ENCODE data around the gene RALGAPA1. TPM values are rescaled to one million over a fixed set of nuclear protein-coding genes. Genes with fewer than 3 reads are reported as not detected.

RALGAPA1 gene
- total and polyA plus RNA-seq, 2 of the 13 experiments (the other 11 are each of a cell fraction or from before 2014, with no cell fraction given) = 65.0 to 89.2 TPM

DNA sequence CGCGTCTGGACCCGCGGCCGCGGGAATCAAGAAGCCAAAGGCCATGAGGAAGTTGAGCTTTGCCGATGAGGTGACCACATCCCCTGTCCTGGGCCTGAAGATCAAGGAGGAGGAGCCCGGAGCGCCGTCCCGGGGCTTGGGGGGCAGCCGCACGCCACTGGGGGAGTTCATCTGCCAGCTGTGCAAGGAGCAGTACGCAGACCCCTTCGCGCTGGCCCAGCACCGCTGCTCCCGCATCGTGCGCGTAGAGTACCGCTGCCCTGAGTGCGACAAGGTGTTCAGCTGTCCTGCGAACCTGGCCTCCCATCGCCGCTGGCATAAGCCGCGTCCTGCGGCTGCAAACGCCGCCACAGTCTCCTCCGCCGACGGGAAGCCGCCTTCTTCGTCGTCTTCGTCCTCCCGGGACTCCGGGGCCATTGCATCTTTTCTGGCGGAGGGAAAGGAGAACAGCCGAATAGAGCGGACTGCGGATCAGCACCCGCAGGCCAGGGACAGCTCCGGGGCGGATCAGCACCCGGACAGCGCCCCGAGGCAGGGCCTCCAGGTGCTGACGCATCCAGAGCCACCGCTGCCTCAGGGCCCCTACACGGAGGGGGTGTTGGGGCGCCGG lies 274.1 kb downstream of the RALGAPA1 start (continued):
- TF ChIP-seq, protein P1, sequence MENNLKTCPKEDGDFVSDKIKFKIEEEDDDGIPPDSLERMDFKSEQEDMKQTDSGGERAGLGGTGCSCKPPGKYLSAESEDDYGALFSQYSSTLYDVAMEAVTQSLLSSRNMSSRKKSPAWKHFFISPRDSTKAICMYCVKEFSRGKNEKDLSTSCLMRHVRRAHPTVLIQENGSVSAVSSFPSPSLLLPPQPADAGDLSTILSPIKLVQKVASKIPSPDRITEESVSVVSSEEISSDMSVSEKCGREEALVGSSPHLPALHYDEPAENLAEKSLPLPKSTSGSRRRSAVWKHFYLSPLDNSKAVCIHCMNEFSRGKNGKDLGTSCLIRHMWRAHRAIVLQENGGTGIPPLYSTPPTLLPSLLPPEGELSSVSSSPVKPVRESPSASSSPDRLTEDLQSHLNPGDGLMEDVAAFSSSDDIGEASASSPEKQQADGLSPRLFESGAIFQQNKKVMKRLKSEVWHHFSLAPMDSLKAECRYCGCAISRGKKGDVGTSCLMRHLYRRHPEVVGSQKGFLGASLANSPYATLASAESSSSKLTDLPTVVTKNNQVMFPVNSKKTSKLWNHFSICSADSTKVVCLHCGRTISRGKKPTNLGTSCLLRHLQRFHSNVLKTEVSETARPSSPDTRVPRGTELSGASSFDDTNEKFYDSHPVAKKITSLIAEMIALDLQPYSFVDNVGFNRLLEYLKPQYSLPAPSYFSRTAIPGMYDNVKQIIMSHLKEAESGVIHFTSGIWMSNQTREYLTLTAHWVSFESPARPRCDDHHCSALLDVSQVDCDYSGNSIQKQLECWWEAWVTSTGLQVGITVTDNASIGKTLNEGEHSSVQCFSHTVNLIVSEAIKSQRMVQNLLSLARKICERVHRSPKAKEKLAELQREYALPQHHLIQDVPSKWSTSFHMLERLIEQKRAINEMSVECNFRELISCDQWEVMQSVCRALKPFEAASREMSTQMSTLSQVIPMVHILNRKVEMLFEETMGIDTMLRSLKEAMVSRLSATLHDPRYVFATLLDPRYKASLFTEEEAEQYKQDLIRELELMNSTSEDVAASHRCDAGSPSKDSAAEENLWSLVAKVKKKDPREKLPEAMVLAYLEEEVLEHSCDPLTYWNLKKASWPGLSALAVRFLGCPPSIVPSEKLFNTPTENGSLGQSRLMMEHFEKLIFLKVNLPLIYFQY (CRISPR knock-in tag; IDR thresholded peaks at IDR 0.05; ENCODE audit: borderline replicate concordance) = peak; percentile 100
- TF ChIP-seq ZSCAN25 (CRISPR knock-in tag; IDR thresholded peaks at IDR 0.05) (peak; percentile 99), MYNN (CRISPR knock-in tag; IDR thresholded peaks at IDR 0.05; ENCODE audit: low read depth) (peak; percentile 100), KDM5B (CRISPR knock-in tag; IDR thresholded peaks at IDR 0.05; ENCODE audit: borderline replicate concordance) (peak; percentile 100), FOSL1 (CRISPR knock-in tag; IDR thresholded peaks at IDR 0.05; ENCODE audit: borderline replicate concordance) (peak; percentile 100), ZNF44 (CRISPR knock-in tag; IDR thresholded peaks at IDR 0.05) (peak; percentile 100), NFYC (CRISPR knock-in tag; IDR thresholded peaks at IDR 0.05) (peak; percentile 84), ZNF264 (CRISPR knock-in tag; IDR thresholded peaks at IDR 0.05) (peak; percentile 100), ZNF777 (CRISPR knock-in tag; IDR thresholded peaks at IDR 0.05) (peak; percentile 99), KDM4B (CRISPR knock-in tag; IDR thresholded peaks at IDR 0.05) (peak; percentile 100), MAFK (conservative IDR thresholded peaks at IDR 0.05 in 1 of 2, IDR thresholded peaks at IDR 0.05 in 1 of 2; ENCODE audit: low read length in 2 of 2) (no peak), ZNF546 (CRISPR knock-in tag; conservative IDR thresholded peaks at IDR 0.05) (peak; percentile 100), PTBP1 (IDR thresholded peaks at IDR 0.05; ENCODE audit: low read depth, low read length, poor library complexity, severe bottlenecking) (peak; percentile 98), SOX13 (IDR thresholded peaks at IDR 0.05) (no peak), SOX13 (CRISPR knock-in tag; conservative IDR thresholded peaks at IDR 0.05 in 1 of 2, IDR thresholded peaks at IDR 0.05 in 1 of 2) (peak; percentile 89 to 99; a peak in 3 of 4 replicates), TRAFD1 (CRISPR knock-in tag; IDR thresholded peaks at IDR 0.05; ENCODE audit: borderline replicate concordance) (peak; percentile 100), ZNF276 (CRISPR knock-in tag; IDR thresholded peaks at IDR 0.05; ENCODE audit: low read depth) (peak; percentile 100), ZC3H4 (CRISPR knock-in tag; IDR thresholded peaks at IDR 0.05; ENCODE audit: borderline replicate concordance) (peak; percentile 100), ZNF720 (CRISPR knock-in tag; IDR thresholded peaks at IDR 0.05) (peak; percentile 100)
- TF ChIP-seq, protein P2, sequence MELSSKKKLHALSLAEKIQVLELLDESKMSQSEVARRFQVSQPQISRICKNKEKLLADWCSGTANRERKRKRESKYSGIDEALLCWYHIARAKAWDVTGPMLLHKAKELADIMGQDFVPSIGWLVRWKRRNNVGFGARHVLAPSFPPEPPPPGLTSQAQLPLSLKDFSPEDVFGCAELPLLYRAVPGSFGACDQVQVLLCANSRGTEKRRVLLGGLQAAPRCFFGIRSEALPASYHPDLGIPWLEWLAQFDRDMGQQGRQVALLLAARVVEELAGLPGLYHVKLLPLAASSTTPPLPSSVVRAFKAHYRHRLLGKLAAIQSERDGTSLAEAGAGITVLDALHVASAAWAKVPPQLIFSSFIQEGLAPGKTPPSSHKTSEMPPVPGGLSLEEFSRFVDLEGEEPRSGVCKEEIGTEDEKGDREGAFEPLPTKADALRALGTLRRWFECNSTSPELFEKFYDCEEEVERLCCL (CRISPR knock-in tag; IDR thresholded peaks at IDR 0.05; ENCODE audit: borderline replicate concordance) = peak; percentile 100
